GM18907 (cell line): ENCODE data around the gene MAGIX.
"Not testable (repeated sequence)": the region's sequence is repeated elsewhere in the genome, so short reads cannot be mapped to it uniquely, and the experiment has no call there.

Source experiments
- ATAC-seq: cut with Tn5 transposase; IDR thresholded peaks from one replicate; pipeline ENCODE4 v1.9.1; 2021; ENCODE audit warnings: mild to moderate bottlenecking, moderate library complexity; ENCODE audit not compliant: unreplicated experiment

MAGIX gene

DNA sequence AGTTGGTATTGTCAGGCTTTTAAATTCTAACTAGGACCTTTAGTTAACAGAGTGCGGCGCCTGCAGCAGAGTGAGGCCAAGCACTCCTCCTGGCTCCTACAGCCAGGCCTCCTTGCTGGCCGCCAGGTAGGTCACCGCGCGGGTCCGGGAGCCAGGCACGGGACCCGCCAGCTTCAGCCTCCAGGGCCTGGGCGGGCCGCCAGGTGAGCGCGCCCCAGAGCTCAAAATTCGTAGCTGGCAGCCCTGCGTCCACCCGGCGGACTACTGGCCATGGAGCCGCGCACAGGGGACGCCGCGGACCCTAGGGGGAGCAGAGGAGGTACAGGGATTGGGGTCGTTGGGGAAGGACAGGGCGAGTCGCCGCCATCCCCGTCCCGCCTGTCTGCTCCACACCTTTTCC, at the start of gene MAGIX:
TSS of gene MAGIX (plus strand) at position 139 of the 400 bp plus-strand sequence. CDS start at position 271, 132 bp downstream.
- ATAC-seq, result no peak

DNA sequence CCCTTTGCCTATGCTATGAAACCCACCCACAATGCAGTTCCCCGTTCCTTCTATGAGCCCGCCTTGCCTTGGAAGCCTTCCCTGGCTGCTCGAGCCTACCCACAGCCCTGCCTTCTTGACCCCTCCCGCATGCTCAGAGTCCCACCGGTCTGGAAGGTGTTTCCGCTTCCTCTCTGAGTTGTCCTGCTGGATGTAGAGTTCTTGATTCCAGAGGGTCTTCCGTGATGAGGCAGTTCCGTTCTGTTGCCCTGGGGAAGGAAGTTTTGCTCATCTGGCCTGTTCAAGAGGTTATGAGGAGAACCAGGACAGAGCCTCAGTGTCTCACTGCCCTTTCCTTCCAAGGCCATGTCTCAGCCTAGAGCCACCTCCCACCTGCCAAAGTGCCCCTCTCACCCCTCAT, 46.5 kb upstream of the MAGIX start:
- ATAC-seq, result no peak

GRCh38 chrX:49116716-49117115, 45.8 kb upstream of the MAGIX start:
- no peak for ATAC-seq

GRCh38 chrX:49117581-49117980, 45.0 kb upstream of the MAGIX start:
- no peak for ATAC-seq

- no peak for ATAC-seq
Measured at GRCh38 chrX:49120091-49120490, 42.5 kb upstream of the MAGIX start.

DNA sequence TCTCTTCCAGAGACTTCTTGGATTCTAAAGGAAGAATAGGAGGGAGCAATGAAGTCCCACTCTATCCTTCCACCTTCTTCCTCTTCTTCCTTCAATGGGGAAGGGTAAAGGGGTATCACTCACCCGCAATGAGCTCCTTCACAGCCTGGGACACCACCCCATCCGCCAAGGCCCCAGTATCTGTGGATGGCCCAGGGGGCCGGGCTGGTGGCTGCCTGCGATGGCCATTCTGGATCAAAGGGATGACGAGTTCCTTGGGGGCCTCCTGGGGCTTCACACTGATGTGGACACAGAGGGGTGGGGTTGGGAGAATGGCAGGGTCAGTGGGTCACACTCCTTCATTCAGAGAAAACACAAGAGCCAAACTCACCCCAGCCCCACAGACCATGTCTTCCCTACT, 40.1 kb upstream of the MAGIX start:
- ATAC-seq, result no peak

DNA sequence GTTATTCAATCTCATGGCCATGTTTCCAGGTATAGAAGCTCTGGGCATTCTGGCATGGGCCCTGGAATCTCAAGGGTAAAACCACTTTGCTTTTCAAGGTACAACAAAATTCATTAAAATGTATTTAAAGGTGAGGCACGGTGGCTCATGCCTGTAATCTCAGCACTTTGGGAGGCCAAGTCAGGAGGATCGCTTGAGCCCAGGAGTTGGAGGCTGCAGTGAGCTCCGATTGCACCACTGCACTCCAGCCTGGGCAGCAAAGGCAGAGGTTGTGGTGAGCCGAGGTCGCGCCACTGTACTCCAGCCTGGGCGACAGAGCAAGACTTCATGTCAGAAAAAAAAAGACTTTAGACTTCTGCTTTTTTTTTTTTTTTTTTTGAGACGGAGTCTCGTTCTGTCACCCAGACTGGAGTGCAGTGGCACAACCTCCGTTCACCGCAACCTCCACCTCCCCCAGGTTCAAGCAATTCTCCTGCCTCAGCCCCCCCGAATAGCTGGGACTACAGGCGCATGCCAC, 34.8 kb upstream of the MAGIX start:
- ATAC-seq, result not testable (repeated sequence)

DNA sequence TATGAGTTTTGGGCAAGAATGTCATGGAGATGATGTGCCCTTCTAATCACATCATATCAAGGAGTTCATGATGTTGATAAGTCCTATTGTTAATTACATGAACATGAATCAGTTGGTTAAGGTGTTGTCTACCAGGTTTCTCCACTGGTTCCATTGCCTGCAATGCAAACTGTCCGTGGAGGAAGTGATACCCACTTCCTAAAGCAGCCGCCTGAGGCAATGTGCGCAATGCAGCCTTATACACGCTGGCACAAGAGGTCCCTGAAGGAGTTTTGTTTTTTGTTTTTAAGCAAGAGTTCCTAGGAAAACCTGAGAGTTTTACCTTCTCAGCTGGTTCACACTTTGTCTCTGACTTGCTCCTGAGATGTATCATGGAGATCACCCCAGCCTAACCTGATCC, 33.1 kb upstream of the MAGIX start:
- no peak for ATAC-seq

DNA sequence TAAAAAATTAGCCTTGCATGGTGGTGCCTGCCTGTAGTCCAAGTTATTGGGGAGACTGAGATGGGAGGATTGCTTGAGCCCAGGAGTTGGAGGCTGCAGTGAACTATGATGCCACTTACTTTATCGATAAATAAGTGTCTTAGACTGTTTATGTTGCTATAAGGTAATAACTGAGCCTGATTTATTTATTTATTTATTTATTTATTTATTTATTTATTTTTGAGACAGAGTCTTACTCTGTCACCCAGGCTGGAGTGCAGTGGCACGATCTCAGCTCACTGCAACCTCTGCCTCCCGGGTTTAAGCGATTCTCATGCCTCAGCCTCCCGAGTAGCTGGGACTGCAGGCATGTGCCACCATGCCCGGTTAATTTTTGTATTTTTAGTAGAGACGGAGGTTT, 30.3 kb upstream of the MAGIX start:
- ATAC-seq, result not testable (repeated sequence)

- no peak for ATAC-seq
Measured at GRCh38 chrX:49133759-49134158, 28.8 kb upstream of the MAGIX start.

- no peak for ATAC-seq
Measured at GRCh38 chrX:49137492-49137891, 25.1 kb upstream of the MAGIX start.

GRCh38 chrX:49139713-49140112, 22.8 kb upstream of the MAGIX start:
- no peak for ATAC-seq

- not testable (repeated sequence) for ATAC-seq
Measured at GRCh38 chrX:49142264-49142663, 20.3 kb upstream of the MAGIX start.

GRCh38 chrX:49143154-49143553, 19.4 kb upstream of the MAGIX start:
- ATAC-seq, result not testable (repeated sequence)

- ATAC-seq, result no peak
Measured at GRCh38 chrX:49147282-49147681, 15.3 kb upstream of the MAGIX start.

- no peak for ATAC-seq
Measured at GRCh38 chrX:49147936-49148335, 14.6 kb upstream of the MAGIX start.

GRCh38 chrX:49148390-49149100, 14.0 kb upstream of the MAGIX start:
- not testable (repeated sequence) for ATAC-seq

DNA sequence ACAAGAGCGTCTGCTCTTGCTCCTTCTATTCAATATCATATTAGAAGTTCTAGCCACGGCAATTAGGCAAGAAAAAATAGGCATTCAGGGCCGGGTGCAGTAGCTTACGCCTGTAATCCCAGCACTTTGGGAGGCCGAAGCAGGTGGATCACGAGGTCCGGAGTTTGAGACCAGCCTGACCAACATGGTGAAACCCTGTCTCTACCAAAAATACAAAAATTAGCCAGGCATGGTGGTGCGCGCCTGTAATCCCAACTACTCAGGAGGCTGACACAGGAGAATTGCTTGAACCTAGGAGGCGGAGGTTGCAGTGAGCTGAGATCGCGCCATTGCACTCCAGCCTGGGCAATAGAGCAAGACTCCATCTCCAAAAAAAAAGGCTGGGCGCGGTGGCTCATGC, 13.3 kb upstream of the MAGIX start:
- not testable (repeated sequence) for ATAC-seq

- ATAC-seq, result no peak
Measured at GRCh38 chrX:49153467-49153866, 9.1 kb upstream of the MAGIX start.

DNA sequence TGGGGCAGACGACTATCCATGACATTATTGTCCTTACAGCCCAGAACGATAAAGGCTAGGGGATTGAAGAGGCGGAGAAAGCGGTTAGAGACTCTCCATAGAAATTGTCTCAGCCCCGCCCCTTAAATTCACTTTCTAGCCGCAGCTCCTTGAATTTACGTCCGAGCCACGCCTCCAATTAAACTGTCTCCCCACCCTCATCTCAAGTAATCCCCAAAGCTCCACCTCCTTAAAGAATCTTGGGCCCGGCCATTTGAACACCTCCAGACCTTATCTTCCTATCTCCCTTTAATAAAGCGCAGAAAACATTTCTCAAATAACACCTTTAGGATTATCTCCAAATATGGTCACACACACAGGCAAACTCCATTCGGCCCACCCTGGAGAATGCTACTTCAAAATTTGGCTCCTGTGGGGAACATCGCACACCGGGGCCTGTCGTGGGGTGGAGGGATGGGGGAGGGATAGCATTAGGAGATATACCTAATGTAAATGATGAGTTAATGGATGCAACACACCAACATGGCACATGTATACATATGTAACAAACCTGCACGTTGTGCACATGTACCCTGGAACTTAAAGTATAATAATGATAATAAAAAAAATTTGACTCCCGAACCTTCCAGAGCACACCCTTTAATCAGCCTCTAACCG, 7.2 kb upstream of the MAGIX start:
- ATAC-seq, result no peak

GRCh38 chrX:49155900-49156837, 6.4 kb upstream of the MAGIX start:
- peak; percentile 78 for ATAC-seq
